ENCODE data around the gene AGR3.

AGR3 gene

GRCh38 chr7:16833373-16833772 lies 48.4 kb downstream of the AGR3 start:
- DNase-seq (ENCODE audit: low read depth): no peak

DNA sequence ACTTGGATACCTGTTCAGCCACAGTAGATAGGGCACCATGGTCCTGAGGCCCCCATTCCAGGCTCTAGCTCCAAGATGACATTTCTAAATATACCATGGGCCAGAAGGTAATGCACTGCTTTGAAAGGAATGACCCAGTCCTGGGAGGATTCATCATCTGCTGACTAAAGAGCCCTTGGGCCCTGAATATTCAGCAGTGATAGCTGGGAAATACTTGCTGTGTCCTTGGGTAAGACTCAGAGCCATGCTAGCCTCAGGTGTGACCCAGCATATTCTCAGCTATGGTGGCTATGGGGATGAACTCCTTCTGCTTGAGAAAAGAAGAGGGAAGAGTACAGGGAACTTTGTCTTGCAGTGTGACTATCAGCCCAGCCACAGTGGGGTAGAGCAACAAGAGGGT lies 55.7 kb downstream of the AGR3 start:
- DNase-seq (ENCODE audit: low read depth): no peak

- no peak for DNase-seq (ENCODE audit: low read depth)
These were observed 59.8 kb downstream of the AGR3 start for GRCh38 chr7:16822029-16822428.

DNA sequence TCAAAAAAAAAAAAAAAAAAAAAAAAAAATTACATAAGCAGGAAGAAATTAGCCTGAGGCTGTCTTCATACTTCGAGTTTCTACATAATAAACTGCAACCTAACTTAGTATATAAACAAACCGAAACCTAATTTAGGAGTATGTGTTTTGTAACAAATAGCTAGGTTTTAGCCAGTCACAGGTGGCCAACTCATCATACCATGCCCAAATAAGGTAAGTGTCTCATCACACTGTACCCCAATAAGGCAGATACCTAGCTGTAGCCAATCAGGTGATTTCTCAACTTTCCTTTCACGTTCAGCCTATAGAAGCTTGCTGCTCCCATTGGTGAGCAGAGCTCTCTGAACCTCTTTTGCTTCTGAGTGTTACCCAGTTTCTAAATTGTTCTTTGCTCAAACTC lies 63.1 kb downstream of the AGR3 start:
- no peak for DNase-seq (ENCODE audit: low read depth)

GRCh38 chr7:16817536-16817935 lies 64.2 kb downstream of the AGR3 start:
- no peak for DNase-seq (ENCODE audit: low read depth)

DNA sequence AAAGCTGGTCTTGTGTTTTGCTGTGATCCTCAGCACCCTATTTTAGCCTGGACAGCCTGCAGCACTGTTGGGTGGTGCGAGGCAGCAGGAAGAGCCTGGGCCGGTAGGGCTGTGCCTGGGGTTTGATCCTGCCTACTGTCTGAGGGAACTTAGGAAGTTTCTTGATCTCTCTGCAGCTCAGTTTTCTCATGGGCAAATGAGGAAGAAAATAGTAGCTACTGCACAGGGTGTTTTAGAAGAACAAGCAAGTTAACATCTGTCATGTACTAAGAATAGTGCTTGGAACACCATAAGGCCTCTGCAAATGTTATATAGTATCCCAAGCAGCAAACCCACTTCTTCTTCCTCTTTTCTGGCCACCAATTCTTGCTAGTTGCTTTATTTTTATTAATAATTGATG lies 65.0 kb downstream of the AGR3 start:
- no peak for DNase-seq (ENCODE audit: low read depth)

DNA sequence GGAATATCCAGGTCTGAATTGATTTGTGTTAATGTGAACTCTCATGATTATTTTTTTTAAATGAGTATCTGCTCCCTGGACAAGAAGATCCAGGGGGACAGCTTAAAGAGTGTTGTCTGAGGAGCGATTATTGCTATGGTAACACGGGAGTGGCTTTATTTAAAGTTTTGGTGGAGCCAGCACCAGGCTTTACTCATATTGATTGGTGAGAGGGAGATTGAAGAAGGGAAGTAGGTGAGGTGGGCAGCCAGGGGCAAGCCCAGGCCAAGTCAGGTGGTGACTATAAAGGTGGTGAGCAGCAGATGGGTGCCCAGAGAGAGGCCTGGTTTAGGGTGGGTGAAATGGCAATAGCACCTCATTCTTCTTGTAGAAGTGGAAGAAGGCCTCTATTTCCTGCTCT lies 66.8 kb downstream of the AGR3 start:
- no peak for DNase-seq (ENCODE audit: low read depth)

DNA sequence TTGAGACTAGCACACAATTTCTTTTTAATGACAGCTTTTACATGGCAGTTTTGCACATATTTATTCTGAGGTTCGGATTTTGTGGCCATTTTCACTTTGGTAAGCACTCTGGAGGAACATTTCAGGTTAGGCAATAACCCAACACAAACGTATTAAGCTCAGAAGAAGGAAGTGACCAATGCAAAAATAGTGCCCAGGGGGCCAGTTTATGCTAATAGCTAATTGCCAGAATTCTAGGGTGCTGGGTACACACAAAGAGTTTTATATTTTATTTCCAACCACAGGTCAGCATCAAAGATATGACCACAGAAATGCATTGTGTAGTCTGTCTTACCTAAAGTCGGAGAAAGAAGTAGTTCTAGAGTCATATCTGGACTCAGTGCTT lies 68.6 kb downstream of the AGR3 start:
- no peak for DNase-seq (ENCODE audit: low read depth)

- DNase-seq (ENCODE audit: low read depth): no peak
These were observed 69.1 kb downstream of the AGR3 start for GRCh38 chr7:16812542-16813231.

GRCh38 chr7:16811551-16811950 lies 70.2 kb downstream of the AGR3 start:
- no peak for DNase-seq (ENCODE audit: low read depth)

- DNase-seq (ENCODE audit: low read depth): no peak
These were observed 71.2 kb downstream of the AGR3 start for GRCh38 chr7:16810573-16810972.

GRCh38 chr7:16810112-16810511 lies 71.7 kb downstream of the AGR3 start:
- DNase-seq (ENCODE audit: low read depth): no peak
